HL-60/S4 treated with retinoic acid at 250 ng/mL for 4 days and 3 days (cell line): ENCODE measurements around the gene LRRC8D.

Source experiments
- in situ Hi-C: fragments of 300-500 bp; cut with MboI; formaldehyde crosslinking; loops from 2 replicates; pipeline ENCODE4 v1.7.0; 2022; ENCODE audit warnings: low sequenced_read_pairs

The LRRC8D gene

GRCh38 chr1:89806616-89807015 is 14.2 kb upstream of the LRRC8D start:
- in situ Hi-C loops, result no loop called here

- in situ Hi-C loops, result no loop called here
Measured at GRCh38 chr1:89807503-89807902, 13.3 kb upstream of the LRRC8D start.

GRCh38 chr1:89807983-89808382 is 12.8 kb upstream of the LRRC8D start:
- in situ Hi-C loops, result no loop called here

- in situ Hi-C loops, result no loop called here
Measured at GRCh38 chr1:89808441-89809117, 12.3 kb upstream of the LRRC8D start.

- in situ Hi-C loops, result no loop called here
Measured at GRCh38 chr1:89809556-89809955, 11.3 kb upstream of the LRRC8D start.

GRCh38 chr1:89810302-89810701 is 10.5 kb upstream of the LRRC8D start:
- in situ Hi-C loops, result loop anchor here (10.0 kb wide), 1 partner anchor 184 kb away; the partner anchor contains the start of gene ZNF326

- in situ Hi-C loops, result loop anchor here (10.0 kb wide), 1 partner anchor 184 kb away; the partner anchor contains the start of gene ZNF326
Measured at GRCh38 chr1:89810880-89811279, 10.0 kb upstream of the LRRC8D start.

- in situ Hi-C loops, result loop anchor here (10.0 kb wide), 1 partner anchor 182 kb away; the partner anchor contains the start of gene ZNF326
Measured at GRCh38 chr1:89812992-89813391, 7.8 kb upstream of the LRRC8D start.

- in situ Hi-C loops, result loop anchor here (10.0 kb wide), 1 partner anchor 180 kb away; the partner anchor contains the start of gene ZNF326
Measured at GRCh38 chr1:89815040-89815439, 5.8 kb upstream of the LRRC8D start.

- in situ Hi-C loops, result loop anchor here (10.0 kb wide), 1 partner anchor 179 kb away; the partner anchor contains the start of gene ZNF326
Measured at GRCh38 chr1:89815611-89816010, 5.2 kb upstream of the LRRC8D start.

- in situ Hi-C loops, result loop anchor here (10.0 kb wide), 1 partner anchor 178 kb away; the partner anchor contains the start of gene ZNF326
Measured at GRCh38 chr1:89816366-89816765, 4.5 kb upstream of the LRRC8D start.

- in situ Hi-C loops, result no loop called here
Measured at GRCh38 chr1:89821322-89822108, 683 bp downstream of the LRRC8D start.

GRCh38 chr1:89822109-89822962 is 1.5 kb downstream of the LRRC8D start:
- in situ Hi-C loops, result no loop called here

- in situ Hi-C loops, result no loop called here
Measured at GRCh38 chr1:89822999-89823628, 2.3 kb downstream of the LRRC8D start.

- in situ Hi-C loops, result no loop called here
Measured at GRCh38 chr1:89823679-89824292, 3.0 kb downstream of the LRRC8D start.

GRCh38 chr1:89826594-89826993 is 5.8 kb downstream of the LRRC8D start:
- in situ Hi-C loops, result no loop called here

- in situ Hi-C loops, result no loop called here
Measured at GRCh38 chr1:89827330-89827729, 6.5 kb downstream of the LRRC8D start.

GRCh38 chr1:89827902-89828301 is 7.1 kb downstream of the LRRC8D start:
- in situ Hi-C loops, result no loop called here

- in situ Hi-C loops, result no loop called here
Measured at GRCh38 chr1:89829186-89829585, 8.4 kb downstream of the LRRC8D start.
